Measurements from ENCODE around the gene HK2. TPM values are rescaled to one million over a fixed set of nuclear protein-coding genes. Genes with fewer than 3 reads are reported as not detected.
"Not testable (repeated sequence)": the region's sequence is repeated elsewhere in the genome, so short reads cannot be mapped to it uniquely, and the experiment has no call there.

The HK2 gene
- total RNA-seq (2014; rRNA removed; shearing (Covaris generic)), result 39.2 and 52.1 TPM in 2 replicates
- polyA plus RNA-seq (2015; cell fraction: cytosol; rRNA removed), result 60.6 and 84.9 TPM in 2 replicates
- 55.2 and 82.1 TPM in 2 replicates for polyA plus RNA-seq (2015; cell fraction: nucleus; rRNA removed)

GRCh38 chr2:74833418-74834233, at the start of gene HK2:
Gene HK2, plus strand, starts transcription at chr2:74834127. Its CDS starts 454 bp downstream, at chr2:74834581.
- DNase-seq (ENCODE audit: low read depth, low spot score), result peak; percentile 91
- in situ Hi-C loops (cut with HindIII; ENCODE audit: low pct_unique_long_range_greater_than_20kb, low sequenced_read_pairs), result no loop called here

GRCh38 chr2:74789271-74789670, 44.7 kb upstream of the HK2 start:
- no peak for DNase-seq (ENCODE audit: low read depth, low spot score)
- in situ Hi-C loops (cut with HindIII; ENCODE audit: low pct_unique_long_range_greater_than_20kb, low sequenced_read_pairs), result no loop called here

- in situ Hi-C loops (cut with HindIII; ENCODE audit: low pct_unique_long_range_greater_than_20kb, low sequenced_read_pairs), result no loop called here
- no peak for DNase-seq (ENCODE audit: low read depth, low spot score)
Measured at GRCh38 chr2:74792282-74792681, 41.6 kb upstream of the HK2 start.

DNA sequence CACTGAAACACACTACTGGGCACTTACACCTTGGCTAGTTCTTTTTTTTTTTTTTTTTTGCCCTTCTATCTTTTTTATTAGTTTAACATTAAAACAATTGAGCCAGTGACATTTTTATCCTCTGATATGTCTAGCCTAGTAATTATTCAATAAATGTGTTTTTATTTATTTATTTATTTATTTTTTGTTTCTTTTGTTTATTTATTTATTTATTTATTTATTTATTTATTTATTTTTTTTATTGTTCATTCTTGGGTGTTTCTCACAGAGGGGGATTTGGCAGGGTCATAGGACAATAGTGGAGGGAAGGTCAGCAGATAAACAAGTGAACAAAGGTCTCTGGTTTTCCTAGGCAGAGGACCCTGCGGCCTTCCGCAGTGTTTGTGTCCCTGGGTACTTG, 39.0 kb upstream of the HK2 start:
- in situ Hi-C loops (cut with HindIII; ENCODE audit: low pct_unique_long_range_greater_than_20kb, low sequenced_read_pairs); DNase-seq (ENCODE audit: low read depth, low spot score): not testable (repeated sequence)

- in situ Hi-C loops (cut with HindIII; ENCODE audit: low pct_unique_long_range_greater_than_20kb, low sequenced_read_pairs), result no loop called here
- no peak for DNase-seq (ENCODE audit: low read depth, low spot score)
Measured at GRCh38 chr2:74806355-74806839, 27.5 kb upstream of the HK2 start.

DNA sequence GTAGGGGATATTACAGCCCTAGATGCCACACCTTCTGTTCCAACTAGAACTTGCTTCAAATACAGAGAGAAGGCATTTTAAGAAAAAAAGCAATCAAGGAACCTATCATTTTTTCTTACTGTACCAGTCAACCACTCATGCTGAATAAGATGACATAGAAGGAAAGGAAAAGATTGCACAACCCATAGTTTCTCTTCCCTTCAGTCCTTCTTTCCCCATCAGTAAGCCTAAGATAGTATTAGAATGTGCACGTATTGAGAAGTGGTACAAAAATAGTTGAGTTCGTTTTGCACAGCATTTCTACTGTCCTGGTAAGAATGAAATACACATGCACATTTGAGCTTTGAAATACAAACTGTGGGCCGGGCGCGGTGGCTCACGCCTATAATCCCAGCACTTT, 27.0 kb upstream of the HK2 start:
- in situ Hi-C loops (cut with HindIII; ENCODE audit: low pct_unique_long_range_greater_than_20kb, low sequenced_read_pairs), result no loop called here
- DNase-seq (ENCODE audit: low read depth, low spot score), result no peak

- in situ Hi-C loops (cut with HindIII; ENCODE audit: low pct_unique_long_range_greater_than_20kb, low sequenced_read_pairs), result no loop called here
- DNase-seq (ENCODE audit: low read depth, low spot score), result no peak
Measured at GRCh38 chr2:74812787-74813590, 20.9 kb upstream of the HK2 start.

DNA sequence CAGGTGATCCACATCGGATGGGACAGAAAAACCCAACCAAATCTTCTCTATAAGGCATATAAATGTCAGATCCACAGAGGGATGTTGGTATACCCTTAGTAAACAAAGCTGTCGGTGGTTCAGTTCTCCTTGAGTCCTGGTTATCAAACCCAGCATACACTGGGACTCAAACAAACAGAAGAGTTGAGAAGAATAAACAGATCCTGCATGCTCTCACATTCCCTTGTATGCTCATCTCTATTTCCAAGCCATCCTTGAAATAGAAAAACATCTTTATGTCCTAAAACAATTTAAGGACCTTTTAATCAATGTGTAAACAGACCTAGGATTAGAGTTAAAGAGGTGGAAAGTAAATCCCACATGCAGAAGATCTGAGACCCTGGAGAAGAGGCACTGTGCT, 19.8 kb upstream of the HK2 start:
- in situ Hi-C loops (cut with HindIII; ENCODE audit: low pct_unique_long_range_greater_than_20kb, low sequenced_read_pairs), result no loop called here
- DNase-seq (ENCODE audit: low read depth, low spot score), result no peak

GRCh38 chr2:74815941-74816340, 18.0 kb upstream of the HK2 start:
- in situ Hi-C loops (cut with HindIII; ENCODE audit: low pct_unique_long_range_greater_than_20kb, low sequenced_read_pairs), result no loop called here
- no peak for DNase-seq (ENCODE audit: low read depth, low spot score)

DNA sequence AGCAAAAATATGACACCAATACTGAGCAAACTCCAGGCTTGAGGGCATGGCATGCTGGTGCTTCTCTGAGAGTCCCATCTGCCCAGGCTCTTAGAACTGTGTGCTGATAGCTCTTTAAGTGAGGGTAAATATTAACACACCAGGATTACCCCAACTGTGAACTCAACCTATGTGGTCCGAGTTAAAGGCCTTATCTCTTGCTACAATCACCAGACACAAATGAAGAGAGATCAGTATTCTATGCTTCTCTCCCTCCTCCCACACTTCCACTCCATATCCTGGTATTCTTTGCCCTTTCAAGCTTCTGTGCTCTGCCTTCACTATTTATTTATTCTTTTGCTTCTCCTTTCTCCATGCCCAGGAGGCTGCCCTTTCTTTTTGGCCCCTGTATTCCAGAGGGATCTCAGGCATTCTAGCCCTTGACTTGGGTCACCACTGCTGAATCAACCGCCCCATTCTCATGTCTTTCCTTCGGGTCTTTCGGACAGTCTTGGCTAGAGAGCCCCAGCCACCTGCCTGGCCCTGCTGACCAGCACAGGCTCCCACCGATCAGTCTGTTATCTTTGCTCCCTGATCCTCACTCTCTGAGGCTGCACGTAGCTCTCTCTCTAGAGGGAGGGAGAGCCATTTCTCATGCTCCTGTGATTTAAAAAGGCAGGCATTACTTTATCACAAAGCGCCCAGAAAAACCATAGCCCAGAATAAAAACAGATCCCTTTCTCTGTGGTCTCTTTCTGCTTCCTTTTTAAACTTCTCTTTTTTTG, 17.2 kb upstream of the HK2 start:
- no peak for DNase-seq (ENCODE audit: low read depth, low spot score)
- in situ Hi-C loops (cut with HindIII; ENCODE audit: low pct_unique_long_range_greater_than_20kb, low sequenced_read_pairs), result no loop called here

GRCh38 chr2:74817304-74817675, 16.6 kb upstream of the HK2 start:
- no peak for DNase-seq (ENCODE audit: low read depth, low spot score)
- in situ Hi-C loops (cut with HindIII; ENCODE audit: low pct_unique_long_range_greater_than_20kb, low sequenced_read_pairs), result no loop called here

DNA sequence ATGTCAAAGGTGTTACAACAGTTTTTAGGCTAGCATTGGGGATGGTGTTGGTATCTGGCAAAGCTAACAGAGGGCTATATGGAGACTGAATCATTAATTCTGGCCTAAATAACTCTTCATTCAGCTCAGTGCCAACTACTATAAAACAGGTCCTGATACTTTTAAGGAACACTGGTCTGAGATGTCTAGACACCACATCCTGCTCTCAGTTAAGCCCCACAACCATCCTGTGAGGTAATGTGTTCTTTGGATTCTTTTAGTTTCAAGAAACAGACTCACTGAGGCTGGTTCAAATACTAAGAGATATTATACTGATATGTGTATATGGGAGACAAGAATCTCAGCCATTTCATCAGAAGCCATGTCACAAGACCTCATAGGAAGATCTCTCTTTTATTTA, 14.2 kb upstream of the HK2 start:
- DNase-seq (ENCODE audit: low read depth, low spot score), result no peak
- in situ Hi-C loops (cut with HindIII; ENCODE audit: low pct_unique_long_range_greater_than_20kb, low sequenced_read_pairs), result no loop called here

DNA sequence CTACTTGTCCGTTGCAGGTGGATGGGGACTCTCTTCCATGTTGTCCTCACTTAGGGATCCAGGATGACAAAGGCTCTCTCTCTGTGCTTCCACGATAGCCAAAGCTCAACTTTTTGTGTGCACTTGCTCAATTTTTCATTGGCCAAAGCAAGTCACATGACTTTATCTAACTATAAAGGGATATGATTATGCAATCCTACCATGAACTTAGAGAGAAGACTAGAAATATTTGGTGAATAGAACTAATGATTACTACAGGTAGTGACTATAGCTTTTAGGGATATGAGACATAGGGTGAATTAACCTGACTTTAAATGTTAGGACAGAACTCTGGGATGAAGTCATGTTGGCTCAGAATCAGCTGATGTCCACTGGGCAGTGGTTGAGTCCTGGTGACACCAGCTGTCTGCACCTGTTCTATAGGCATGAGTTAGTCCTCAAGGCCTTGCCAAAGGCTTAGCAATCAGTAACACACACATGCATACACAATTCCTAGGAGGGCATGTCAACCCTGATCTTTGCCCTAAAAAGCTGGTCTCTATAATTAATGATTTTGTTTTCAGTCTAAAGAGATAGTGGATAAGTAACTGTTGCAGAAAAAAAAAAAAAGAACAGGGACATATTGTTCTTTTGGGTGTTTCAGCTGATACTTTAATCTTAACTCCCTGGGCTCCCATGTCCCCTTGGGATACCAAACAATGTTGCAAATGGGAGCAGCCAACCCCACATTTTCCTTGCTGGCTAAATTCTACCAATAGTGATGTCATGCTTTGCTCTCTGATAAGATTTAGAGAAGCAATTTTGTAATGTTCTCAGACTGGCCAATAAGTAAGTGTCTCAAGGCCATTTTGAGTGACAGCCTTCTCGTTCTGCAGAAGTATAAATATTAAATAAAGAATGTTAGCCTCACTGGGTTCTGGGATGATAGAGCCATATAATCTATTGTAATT, 12.5 kb upstream of the HK2 start:
- DNase-seq (ENCODE audit: low read depth, low spot score), result no peak
- in situ Hi-C loops (cut with HindIII; ENCODE audit: low pct_unique_long_range_greater_than_20kb, low sequenced_read_pairs), result no loop called here

GRCh38 chr2:74822771-74823566, 11.0 kb upstream of the HK2 start:
- in situ Hi-C loops (cut with HindIII; ENCODE audit: low pct_unique_long_range_greater_than_20kb, low sequenced_read_pairs), result no loop called here
- DNase-seq (ENCODE audit: low read depth, low spot score), result peak; percentile 44

DNA sequence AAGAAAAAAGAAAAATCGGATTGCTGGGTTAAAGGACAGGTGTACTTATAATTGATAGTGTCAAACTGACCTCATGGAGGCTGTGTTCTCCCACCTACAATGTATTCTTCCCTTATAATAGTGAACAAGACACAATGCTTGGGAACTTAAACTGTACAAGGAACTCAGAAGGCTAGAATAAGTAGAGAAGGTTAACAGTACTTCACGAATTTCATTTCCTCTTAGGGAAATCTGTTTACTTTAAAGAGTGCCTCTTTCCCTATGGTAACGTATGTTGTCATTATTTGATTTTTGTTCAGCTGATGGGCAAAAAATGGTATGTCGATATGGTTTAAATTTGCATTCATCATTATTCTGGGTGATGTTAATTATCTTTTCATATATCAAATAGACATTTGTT, 9.2 kb upstream of the HK2 start:
- no peak for DNase-seq (ENCODE audit: low read depth, low spot score)
- in situ Hi-C loops (cut with HindIII; ENCODE audit: low pct_unique_long_range_greater_than_20kb, low sequenced_read_pairs), result no loop called here

DNA sequence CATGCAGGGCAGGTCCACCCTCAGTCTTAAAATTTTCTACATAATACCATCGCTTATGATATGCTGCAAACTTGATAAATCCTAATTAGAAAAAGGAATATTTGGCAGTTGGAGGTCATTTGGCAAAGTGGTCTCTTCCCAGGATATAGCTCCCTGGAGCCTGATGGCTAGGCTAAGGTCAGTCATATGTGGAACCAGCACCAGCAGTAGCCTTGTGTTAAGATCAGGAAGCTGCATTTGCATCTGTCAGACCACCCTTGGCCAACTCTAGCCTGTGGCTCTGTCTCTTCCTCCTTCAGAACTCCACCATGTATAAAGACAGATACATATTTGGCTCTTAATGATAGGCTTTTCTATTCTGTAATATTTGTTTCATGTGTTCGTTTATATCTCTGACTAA, 5.4 kb upstream of the HK2 start:
- in situ Hi-C loops (cut with HindIII; ENCODE audit: low pct_unique_long_range_greater_than_20kb, low sequenced_read_pairs), result no loop called here
- DNase-seq (ENCODE audit: low read depth, low spot score), result no peak
